Uterus (tissue), 4 donors: ENCODE measurements around the gene MARK2. TPM values are rescaled to one million over a fixed set of nuclear protein-coding genes. Genes with fewer than 3 reads are reported as not detected.

Source experiments
- DNase-seq, 2 donors: peaks; one replicate each; pipeline ENCODE4 v3.0.0-alpha.2; 2019 to 2020
- H3K27ac ChIP-seq, 2 donors: fragments of 200-600 bp; sonication (generic); 1 replicate in 1 of 2; 2 replicates in 1 of 2; pipeline ENCODE4 v1.5.1; 2016 to 2018
- H3K27me3 ChIP-seq, 2 donors: fragments of 200-600 bp; sonication (generic); one replicate each; pipeline ENCODE4 v1.5.1; 2018 to 2019; ENCODE audit warnings: control low read depth in 1 of 2
- H3K36me3 ChIP-seq, 2 donors: fragments of 200-600 bp; sonication (generic); one replicate each; pipeline ENCODE4 v1.5.1; 2019; ENCODE audit warnings: control low read depth in 1 of 2
- H3K4me1 ChIP-seq, 2 donors: fragments of 200-600 bp; sonication (generic); one replicate each; pipeline ENCODE4 v1.5.1; 2018 to 2019; ENCODE audit warnings: control low read depth in 1 of 2
- H3K4me3 ChIP-seq, 2 donors: fragments of 200-600 bp; sonication (generic); 1 replicate in 1 of 2; 2 replicates in 1 of 2; pipeline ENCODE4 v1.5.1; 2018 to 2019; ENCODE audit warnings: mild to moderate bottlenecking in 1 of 2
- H3K9me3 ChIP-seq, 2 donors: fragments of 200-600 bp; sonication (generic); one replicate each; pipeline ENCODE4 v1.5.1; 2019; ENCODE audit warnings: control low read depth in 1 of 2
- CTCF ChIP-seq, 4 experiments: fragments of 200-600 bp in 2 of 4; fragments of 450-650 bp in 2 of 4; sonication (generic) in 2 of 4; IDR thresholded peaks; one replicate each; pipeline ENCODE4 v1.5.1; 2016 to 2019; ENCODE audit warnings: antibody characterized with exemption in 4 of 4, mild to moderate bottlenecking in 2 of 4, moderate library complexity in 1 of 4
- POLR2A ChIP-seq, 2 donors: fragments of 450-650 bp; IDR thresholded peaks; one replicate each; pipeline ENCODE4 v1.6.1; 2016; ENCODE audit warnings: antibody characterized with exemption in 2 of 2, mild to moderate bottlenecking in 1 of 2, moderate library complexity in 1 of 2
- intact Hi-C: fragments of 100-400 bp; cut with DNase I; formaldehyde crosslinking; loops from one replicate; pipeline ENCODE4 v1.15.1; 2023; ENCODE audit warnings: low total_unique reads
- total RNA-seq, 4 donors: library from RNA; depleted of rRNA in 3 of 4; stranded (reverse); fragments of >200 nt in 3 of 4; gene quantifications; one replicate each; pipeline versions ENCODE4 v1.1.0 to v1.2.4, GENCODE V29; 2014 to 2023
- donor health status: DM: yes; HTN: yes; CAD: no.

MARK2 gene
- total RNA-seq, 4 donors from 2014 or later, result 6.9 to 36.5 (median 17.7) TPM

- intact Hi-C loops, result no loop called here
- DNase-seq, result no peak
- no peak overlapping the region for H3K4me3 ChIP-seq
- H3K27me3 ChIP-seq, result no peaks in the 10 kb centered on the region
- no peaks in the 10 kb centered on the region for H3K9me3 ChIP-seq
- H3K27ac ChIP-seq, result no peak overlapping the region
- H3K36me3 ChIP-seq, result no peaks in the 10 kb centered on the region
- TF ChIP-seq CTCF (IDR thresholded peaks at IDR 0.05) (no peak), POLR2A (IDR thresholded peaks at IDR 0.05) (no peak)
- no peaks in the 10 kb centered on the region for H3K4me1 ChIP-seq
Measured at GRCh38 chr11:63931876-63932275, 93.0 kb downstream of the MARK2 start.

- Histone ChIP-seq H3K4me3 (no peak overlapping the region), H3K27me3 (no peaks in the 10 kb centered on the region), H3K4me1 (no peaks in the 10 kb centered on the region), H3K27ac (no peak overlapping the region), H3K36me3 (no peaks in the 10 kb centered on the region), H3K9me3 (no peaks in the 10 kb centered on the region)
- TF ChIP-seq POLR2A (IDR thresholded peaks at IDR 0.05) (no peak), CTCF (IDR thresholded peaks at IDR 0.05) (no peak)
- no peak for DNase-seq
- intact Hi-C loops, result no loop called here
Measured at GRCh38 chr11:63933459-63933858, 94.5 kb downstream of the MARK2 start.

- no peaks in the 10 kb centered on the region for H3K36me3 ChIP-seq
- no peaks in the 10 kb centered on the region for H3K9me3 ChIP-seq
- H3K4me3 ChIP-seq, result peak overlapping the region; percentile 62 to 64
- H3K4me1 ChIP-seq, result no peaks in the 10 kb centered on the region
- no peaks in the 10 kb centered on the region for H3K27me3 ChIP-seq
- TF ChIP-seq POLR2A (IDR thresholded peaks at IDR 0.05) (no peak), CTCF (IDR thresholded peaks at IDR 0.05) (no peak)
- peak overlapping the region; percentile 60 to 70 for H3K27ac ChIP-seq
- intact Hi-C loops, result no loop called here
- no peak for DNase-seq
Measured at GRCh38 chr11:63937713-63938478, 99.0 kb downstream of the MARK2 start.

- H3K9me3 ChIP-seq, result no peaks in the 10 kb centered on the region
- peak within 1 kb of the TSS; percentile 62 to 64 for H3K4me3 ChIP-seq
- TF ChIP-seq POLR2A (IDR thresholded peaks at IDR 0.05) (peak in 1 of 2 donors; percentile 22), CTCF (IDR thresholded peaks at IDR 0.05) (peak in 2 of 4 experiments; percentile 6 to 18)
- no peaks in the 10 kb centered on the region for H3K27me3 ChIP-seq
- peak within 1 kb of the TSS; percentile 60 to 70 for H3K27ac ChIP-seq
- intact Hi-C loops, result no loop called here
- peak; percentile 86 for DNase-seq
- H3K4me1 ChIP-seq, result no peaks in the 10 kb centered on the region
- H3K36me3 ChIP-seq, result no peaks in the 10 kb centered on the region
Measured at GRCh38 chr11:63938479-63939396, 99.8 kb downstream of the MARK2 start, which contains the start of gene NAA40. NAA40 (plus strand) TSS chr11:63939002; CDS start chr11:63939097, 95 bp downstream.
